D341Med (cell line): ENCODE results near the gene IRF4.

Source experiments
- DNase-seq: peaks from one replicate; pipeline ENCODE4 v3.0.0; 2012; ENCODE audit warnings: low spot score

The IRF4 gene

GRCh38 chr6:381742-382461, 9.7 kb upstream of the IRF4 start:
- DNase-seq, result no peak

DNA sequence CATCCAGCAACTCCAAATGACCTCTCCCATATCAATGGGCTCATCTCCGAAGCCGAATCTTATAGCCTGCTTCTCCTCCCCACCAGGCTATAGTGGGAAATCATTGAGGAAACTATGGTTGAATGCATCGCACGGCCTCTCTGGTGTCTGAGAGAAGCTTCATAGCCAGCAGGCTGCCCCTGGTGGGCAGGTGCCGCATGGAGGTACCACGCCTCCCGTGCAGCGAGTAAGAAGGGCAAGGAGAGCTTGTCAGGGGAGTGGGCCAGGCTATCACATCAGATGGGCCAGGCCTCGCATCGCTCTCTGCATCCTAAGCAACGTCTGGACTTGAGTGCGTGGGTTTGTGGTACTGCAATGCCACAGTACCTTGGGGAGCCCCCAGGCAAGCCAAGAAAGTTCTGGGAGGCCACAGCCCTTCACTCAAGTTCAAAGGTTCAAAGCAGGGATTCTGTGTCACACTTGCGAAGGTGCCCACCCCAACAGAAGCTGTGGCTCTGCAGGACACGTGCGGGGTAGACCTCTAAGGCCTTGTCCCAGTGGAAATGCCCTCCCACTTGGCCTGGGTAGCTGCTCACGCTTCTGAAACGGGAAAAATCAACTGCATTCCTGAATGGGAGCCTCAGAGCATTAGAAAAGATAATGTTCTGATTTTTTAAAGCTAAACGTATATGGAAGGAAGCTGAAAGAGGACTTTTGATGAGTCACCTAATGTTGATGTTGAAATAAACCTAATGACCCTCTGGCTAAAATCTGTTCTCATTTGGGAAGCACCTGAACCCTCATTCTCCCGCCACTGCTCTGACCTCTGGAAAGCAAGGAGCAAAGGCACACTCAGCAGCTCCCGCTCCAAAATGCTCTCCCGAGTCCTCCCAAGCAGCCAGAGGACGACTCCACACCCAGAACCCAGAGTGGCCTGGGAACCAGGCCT, 8.4 kb upstream of the IRF4 start:
- no peak for DNase-seq

DNA sequence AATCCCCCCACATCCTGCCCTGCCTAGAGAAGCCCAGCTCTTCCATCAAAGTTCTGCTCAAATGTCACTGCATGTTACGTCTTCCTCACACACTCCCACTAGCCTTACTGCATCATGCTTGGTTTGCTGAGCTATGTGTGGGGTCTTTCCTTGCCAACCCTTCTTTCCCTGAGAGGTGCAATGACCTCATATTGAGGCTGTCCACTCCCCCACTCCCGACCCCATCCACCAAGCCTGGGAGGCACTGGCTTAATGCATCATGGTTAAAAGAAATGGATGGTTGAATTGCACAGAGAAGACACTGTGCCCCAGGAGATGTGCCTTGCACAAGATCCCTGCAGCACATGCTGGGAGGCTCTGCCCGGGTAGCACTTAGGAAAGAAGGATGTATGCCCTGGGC, 7.7 kb upstream of the IRF4 start:
- no peak for DNase-seq

- DNase-seq, result no peak
These were observed 6.7 kb upstream of the IRF4 start for GRCh38 chr6:384898-385297.

GRCh38 chr6:385614-386013, 5.9 kb upstream of the IRF4 start:
- DNase-seq, result no peak

- no peak for DNase-seq
These were observed 4.8 kb upstream of the IRF4 start for GRCh38 chr6:386688-387266.

DNA sequence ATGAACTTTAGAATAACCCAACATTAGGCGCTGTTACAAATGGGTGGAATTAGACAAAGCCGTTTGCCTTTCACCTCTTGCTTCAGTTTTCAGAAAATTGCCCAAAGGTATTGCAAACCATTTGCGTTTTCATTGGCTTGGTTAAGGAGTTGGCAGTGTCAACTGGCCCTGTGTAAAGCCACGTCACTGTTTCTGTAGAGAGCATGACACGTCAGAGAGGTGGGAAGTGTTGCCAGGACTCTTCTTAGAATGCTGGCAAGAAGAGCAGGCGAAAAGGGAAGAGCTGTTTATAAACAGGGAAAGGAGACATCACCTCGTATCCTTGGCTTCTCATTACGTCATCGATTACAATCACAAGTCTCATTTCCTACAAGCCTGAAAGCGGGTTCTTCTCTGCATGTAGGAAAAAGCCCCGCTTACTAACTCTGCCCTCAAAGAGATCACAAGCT, 4.2 kb upstream of the IRF4 start:
- peak; percentile 19 for DNase-seq

GRCh38 chr6:388202-388903, 3.2 kb upstream of the IRF4 start:
- peak; percentile 25 for DNase-seq

GRCh38 chr6:389143-389542, 2.4 kb upstream of the IRF4 start:
- DNase-seq, result no peak

DNA sequence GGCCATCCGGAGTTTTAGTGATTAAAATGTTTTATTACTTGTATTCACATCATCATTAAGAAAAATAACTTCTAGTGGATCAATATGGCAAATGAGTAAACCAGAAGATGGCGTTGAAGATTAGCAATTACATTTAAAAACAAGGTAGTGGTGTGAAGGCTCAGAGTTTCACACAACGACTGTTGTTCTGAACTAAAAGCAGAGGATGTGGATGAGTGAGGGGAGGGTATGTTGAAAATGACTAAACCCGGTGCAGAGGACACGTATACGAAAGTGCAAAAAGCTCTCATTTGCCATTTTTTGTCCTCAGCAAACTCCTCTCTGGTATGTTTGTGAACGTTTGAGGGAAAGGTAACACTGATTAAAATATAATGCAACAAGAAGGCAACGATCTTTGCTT, 1.9 kb upstream of the IRF4 start:
- no peak for DNase-seq

GRCh38 chr6:390914-391558, 516 bp upstream of the IRF4 start:
- DNase-seq, result no peak

DNA sequence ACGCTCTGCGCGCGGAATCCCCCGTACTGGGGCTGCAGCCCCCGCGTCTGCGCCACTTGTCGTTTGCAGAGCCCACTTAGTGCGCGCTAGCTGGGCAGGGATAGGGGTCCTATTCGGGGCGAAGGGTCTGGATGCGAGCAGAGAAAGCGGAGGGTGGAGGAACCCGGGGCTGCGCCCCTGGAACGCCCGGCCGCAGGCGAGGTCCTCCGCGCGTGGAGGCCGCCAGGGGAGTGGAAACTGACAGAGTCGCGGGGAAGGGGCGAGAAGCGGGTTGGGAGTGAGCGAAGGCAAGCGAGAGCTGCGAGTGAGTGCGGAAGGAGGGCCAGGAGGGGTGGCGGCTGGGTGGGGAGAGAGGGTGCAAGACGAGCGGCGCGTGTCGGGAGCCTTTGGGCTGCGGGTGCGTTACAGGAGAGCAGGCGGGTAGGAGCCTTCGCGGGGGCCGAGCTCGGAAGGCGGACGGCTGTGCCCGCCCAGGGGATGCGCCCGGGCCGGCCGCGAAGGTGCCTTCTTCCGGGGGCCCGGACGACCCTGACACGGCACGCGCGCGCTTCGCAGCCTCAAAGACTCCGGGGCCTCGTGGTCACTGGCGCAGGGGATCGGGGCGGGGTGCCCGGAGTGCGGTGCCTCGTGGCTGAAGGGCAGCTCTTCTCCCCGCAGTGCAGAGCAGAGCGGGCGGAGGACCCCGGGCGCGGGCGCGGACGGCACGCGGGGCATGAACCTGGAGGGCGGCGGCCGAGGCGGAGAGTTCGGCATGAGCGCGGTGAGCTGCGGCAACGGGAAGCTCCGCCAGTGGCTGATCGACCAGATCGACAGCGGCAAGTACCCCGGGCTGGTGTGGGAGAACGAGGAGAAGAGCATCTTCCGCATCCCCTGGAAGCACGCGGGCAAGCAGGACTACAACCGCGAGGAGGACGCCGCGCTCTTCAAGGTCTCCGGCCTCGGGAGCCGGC, 1.2 kb downstream of the IRF4 start:
- peak; percentile 65 for DNase-seq

DNA sequence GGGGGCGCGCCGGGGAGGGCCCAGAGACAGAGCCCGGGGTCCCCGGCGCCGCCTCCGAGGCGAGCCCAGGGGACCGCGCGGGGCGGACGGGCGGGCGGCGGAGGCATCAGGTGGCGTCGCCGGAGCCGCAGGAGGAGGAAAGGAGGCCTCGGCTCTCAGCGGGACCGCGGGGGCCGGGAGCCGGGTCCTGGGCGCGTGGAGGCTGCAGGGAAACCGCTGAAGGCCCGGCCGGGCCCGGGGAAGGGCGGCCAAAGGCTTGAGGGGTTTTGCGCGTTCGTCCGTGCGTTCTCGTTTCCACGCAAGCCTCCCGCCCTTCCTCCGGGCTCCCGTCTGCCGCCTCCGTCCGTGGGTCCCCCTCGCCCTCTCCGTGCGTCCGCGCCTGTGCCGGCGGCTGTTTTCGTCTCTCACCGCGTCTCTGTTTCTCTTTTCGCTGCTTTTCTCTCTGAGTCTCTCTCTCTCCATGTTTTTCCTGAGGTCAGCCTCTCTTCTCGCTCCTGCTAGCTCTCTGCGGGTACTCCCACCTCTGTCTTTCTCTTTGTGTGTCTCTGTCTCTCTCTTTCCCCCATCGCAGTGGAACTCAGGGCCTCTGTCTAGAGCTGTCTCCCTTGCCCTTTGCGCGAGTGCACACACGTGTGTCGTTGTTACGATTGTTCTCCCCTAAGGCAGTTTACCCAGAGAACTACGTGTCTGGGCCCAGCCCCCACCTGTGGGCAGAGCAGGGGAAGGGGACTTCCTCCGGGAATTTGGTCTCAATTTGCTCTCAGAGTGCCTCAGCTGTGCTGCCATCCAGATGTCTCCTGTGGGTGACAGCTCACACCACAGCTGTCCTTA, 2.1 kb downstream of the IRF4 start:
- peak; percentile 67 for DNase-seq

- DNase-seq, result peak; percentile 16
These were observed 3.2 kb downstream of the IRF4 start for GRCh38 chr6:394641-395289.

GRCh38 chr6:395432-396125, 4.0 kb downstream of the IRF4 start:
- no peak for DNase-seq

DNA sequence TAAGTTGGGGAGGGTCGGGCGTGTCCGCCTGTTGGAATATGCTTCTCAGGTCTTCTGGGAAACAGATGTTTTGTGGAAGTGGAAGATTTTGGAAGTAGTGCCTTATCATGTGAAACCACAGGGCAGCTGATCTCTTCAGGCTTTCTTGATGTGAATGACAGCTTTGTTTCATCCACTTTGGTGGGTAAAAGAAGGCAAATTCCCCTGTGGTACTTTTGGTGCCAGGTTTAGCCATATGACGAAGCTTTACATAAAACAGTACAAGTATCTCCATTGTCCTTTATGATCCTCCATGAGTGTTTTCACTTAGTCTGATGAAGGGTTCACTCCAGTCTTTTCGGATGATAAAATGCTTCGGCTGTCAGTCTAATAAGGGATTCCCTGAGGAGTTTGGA, 4.6 kb downstream of the IRF4 start:
- no peak for DNase-seq

DNA sequence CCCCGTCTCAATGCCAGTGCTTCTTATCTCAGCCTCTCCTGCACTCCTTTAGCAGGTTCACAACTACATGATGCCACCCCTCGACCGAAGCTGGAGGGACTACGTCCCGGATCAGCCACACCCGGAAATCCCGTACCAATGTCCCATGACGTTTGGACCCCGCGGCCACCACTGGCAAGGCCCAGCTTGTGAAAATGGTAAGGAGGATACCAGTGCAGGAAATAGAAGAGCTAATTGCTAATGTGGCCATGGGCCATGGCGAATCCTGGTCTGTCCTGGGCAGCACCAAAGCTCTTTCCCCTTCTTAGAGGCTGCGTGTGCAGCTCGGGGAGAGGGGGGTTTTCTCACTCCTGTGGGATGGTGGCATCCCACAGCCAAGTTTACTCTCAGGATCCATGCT, 5.5 kb downstream of the IRF4 start:
- no peak for DNase-seq

- no peak for DNase-seq
These were observed 6.1 kb downstream of the IRF4 start for GRCh38 chr6:397604-398003.

GRCh38 chr6:398065-398464, 6.5 kb downstream of the IRF4 start:
- DNase-seq, result no peak
